IMR-90 (cell line): ENCODE results near the gene TMEM127. TPM values are rescaled to one million over a fixed set of nuclear protein-coding genes. Genes with fewer than 3 reads are reported as not detected.

Experiments
- ATAC-seq: fragments of 200-7000 bp; cut with Tn5 transposase; 2 replicates; pipeline ENCODE4 v1.9.1; 2020; ENCODE audit warnings: low read depth, mild to moderate bottlenecking, moderate library complexity
- BruUV-seq: library from RNA; stranded (reverse); fragments of 400-500 nt; replicated peaks from 2 replicates; lab custom pipeline; 2021; lab: Mats Ljungman, UMichigan
- CTCF ChIA-PET: fragments of 300-600 bp; formaldehyde crosslinking; extraction: SDS; loops from one replicate; lab custom pipeline; 2021; ENCODE audit warnings: antibody characterized with exemption; lab: Yijun Ruan, JAX
- POLR2A ChIA-PET: fragments of 300-600 bp; sonication (Branson Sonifier 250); formaldehyde crosslinking; loops from one replicate; lab custom pipeline; 2022; ENCODE audit warnings: antibody characterized with exemption; ENCODE audit not compliant: unreplicated experiment; lab: Charles Lee
- DNase-seq: peaks from one replicate; pipeline ENCODE4 v3.0.0; 2013
- H2AFZ ChIP-seq: replicated peaks from 2 replicates; pipeline ENCODE3; 2013; ENCODE audit warnings: low read length, mild to moderate bottlenecking; ENCODE audit not compliant: poor library complexity
- H2AK5ac ChIP-seq: 2 replicates; pipeline ENCODE4 v1.6.1; 2013; ENCODE audit warnings: low read depth, low read length, inconsistent platforms
- H2AK9ac ChIP-seq: replicated peaks from 2 replicates; pipeline ENCODE3; 2013; ENCODE audit warnings: mild to moderate bottlenecking, low read depth, low read length, moderate library complexity; ENCODE audit not compliant: poor library complexity
- H2BK120ac ChIP-seq: 2 replicates; pipeline ENCODE4 v1.6.1; 2013; ENCODE audit warnings: low read depth, low read length, inconsistent platforms
- H2BK15ac ChIP-seq: 3 replicates; pipeline ENCODE4 v1.6.1; 2013; ENCODE audit warnings: low read depth, low read length, inconsistent platforms
- H2BK20ac ChIP-seq: 2 replicates; pipeline ENCODE4 v1.6.1; 2013; ENCODE audit warnings: low read depth, mild to moderate bottlenecking, inconsistent platforms, low read length, moderate library complexity
- H2BK5ac ChIP-seq: 2 replicates; pipeline ENCODE4 v1.6.1; 2013; ENCODE audit warnings: mild to moderate bottlenecking, low read depth, low read length, inconsistent platforms; ENCODE audit not compliant: poor library complexity, severe bottlenecking
- H3K14ac ChIP-seq: replicated peaks from 2 replicates; pipeline ENCODE4 v1.6.1; 2013; ENCODE audit warnings: low read depth, low read length, inconsistent platforms
- H3K18ac ChIP-seq: 2 replicates; pipeline ENCODE4 v1.6.1; 2013; ENCODE audit warnings: low read depth, low read length, control low read depth
- H3K23ac ChIP-seq: 2 replicates; pipeline ENCODE4 v1.6.1; 2013; ENCODE audit warnings: low read depth, low read length, inconsistent platforms
- H3K27ac ChIP-seq: 2 replicates; pipeline ENCODE4 v1.5.1; 2013; ENCODE audit warnings: mild to moderate bottlenecking, control low read depth, low read length; ENCODE audit not compliant: insufficient read depth
- H3K27me3 ChIP-seq: 2 replicates; pipeline ENCODE4 v1.6.1; 2013; ENCODE audit warnings: low read length; ENCODE audit not compliant: control insufficient read depth, insufficient read depth
- H3K36me3 ChIP-seq: 2 replicates; pipeline ENCODE4 v1.6.1; 2013; ENCODE audit warnings: low read length, mixed read lengths; ENCODE audit not compliant: control insufficient read depth, insufficient read depth
- H3K4ac ChIP-seq: 2 replicates; pipeline ENCODE4 v1.6.1; 2013; ENCODE audit warnings: low read depth, low read length, inconsistent platforms
- H3K4me1 ChIP-seq: 2 replicates; pipeline ENCODE4 v1.6.1; 2013; ENCODE audit warnings: low read length, mixed read lengths; ENCODE audit not compliant: control insufficient read depth, insufficient read depth
- H3K4me2 ChIP-seq: 2 replicates; pipeline ENCODE4 v1.6.1; 2013; ENCODE audit warnings: low read depth, mild to moderate bottlenecking, control low read depth, low read length, moderate library complexity
- H3K4me3 ChIP-seq: 2 replicates; pipeline ENCODE4 v1.5.1; 2013; ENCODE audit warnings: low read depth, mild to moderate bottlenecking, control low read depth, low read length, moderate library complexity; ENCODE audit not compliant: insufficient read depth
- H3K56ac ChIP-seq: 2 replicates; pipeline ENCODE4 v1.6.1; 2013; ENCODE audit warnings: low read length, inconsistent platforms; ENCODE audit not compliant: insufficient read depth; ENCODE audit errors: extremely low read depth
- H3K79me1 ChIP-seq, 2 experiments: 2 replicates each; pipeline ENCODE4 v1.6.1; 2013; ENCODE audit warnings: low read length in 2 of 2, inconsistent platforms in 1 of 2, low read depth in 1 of 2
- H3K9ac ChIP-seq: 2 replicates; pipeline ENCODE4 v1.6.1; 2013; ENCODE audit warnings: low read depth, low read length, control low read depth
- H3K9me1 ChIP-seq: 2 replicates; pipeline ENCODE4 v1.6.1; 2013; ENCODE audit warnings: low read length, inconsistent platforms; ENCODE audit not compliant: insufficient read depth
- H3K9me3 ChIP-seq: 2 replicates; pipeline ENCODE4 v1.6.1; 2013; ENCODE audit warnings: low read length; ENCODE audit not compliant: control insufficient read depth, insufficient read depth
- H4K20me1 ChIP-seq: 2 replicates; pipeline ENCODE4 v1.6.1; 2013; ENCODE audit warnings: low read length, inconsistent platforms; ENCODE audit not compliant: insufficient read depth
- H4K5ac ChIP-seq: 2 replicates; pipeline ENCODE4 v1.6.1; 2013; ENCODE audit warnings: mild to moderate bottlenecking, low read depth, low read length, control low read depth
- H4K8ac ChIP-seq, 2 experiments: 2 replicates each; pipeline ENCODE4 v1.6.1; 2013; ENCODE audit warnings: low read depth in 2 of 2, low read length in 2 of 2, control low read depth in 1 of 2, inconsistent platforms in 1 of 2
- H4K91ac ChIP-seq: 2 replicates; pipeline ENCODE4 v1.6.1; 2013; ENCODE audit warnings: low read depth, low read length, inconsistent platforms; ENCODE audit not compliant: insufficient read depth
- BHLHE40 ChIP-seq: fragments of 150-350 bp; IDR thresholded peaks from 2 replicates; pipeline ENCODE4 v1.6.1; 2016; ENCODE audit warnings: mild to moderate bottlenecking, low read depth, low read length
- CEBPB ChIP-seq: IDR thresholded peaks from 2 replicates; pipeline ENCODE4 v1.6.1; 2012; ENCODE audit warnings: low read depth, low read length, improper control_type of control experiment
- CHD1 ChIP-seq: IDR thresholded peaks from 2 replicates; pipeline ENCODE4 v1.6.1; 2012; ENCODE audit warnings: low read depth, low read length, improper control_type of control experiment
- CTCF ChIP-seq: conservative IDR thresholded peaks from 2 replicates; pipeline ENCODE4 v1.5.1; 2012; ENCODE audit warnings: mild to moderate bottlenecking, low read depth, low read length, improper control_type of control experiment
- FOS ChIP-seq: fragments of 150-350 bp; IDR thresholded peaks from 2 replicates; pipeline ENCODE4 v1.6.1; 2016; ENCODE audit warnings: low read depth, low read length
- MAFK ChIP-seq: IDR thresholded peaks from 2 replicates; pipeline ENCODE4 v1.6.1; 2012; ENCODE audit warnings: low read depth, low read length, improper control_type of control experiment
- MAZ ChIP-seq: IDR thresholded peaks from 2 replicates; pipeline ENCODE4 v1.6.1; 2012; ENCODE audit warnings: low read depth, mild to moderate bottlenecking, low read length, improper control_type of control experiment, moderate library complexity, borderline replicate concordance
- MXI1 ChIP-seq: IDR thresholded peaks from 2 replicates; pipeline ENCODE4 v1.6.1; 2012; ENCODE audit warnings: low read depth, mild to moderate bottlenecking, low read length, moderate library complexity, borderline replicate concordance
- NFE2L2 ChIP-seq: fragments of 150-350 bp; IDR thresholded peaks from 2 replicates; pipeline ENCODE4 v1.6.1; 2016; ENCODE audit warnings: low read depth, mild to moderate bottlenecking, low read length
- POLR2A ChIP-seq: IDR thresholded peaks from 2 replicates; pipeline ENCODE4 v1.6.1; 2012; ENCODE audit warnings: mild to moderate bottlenecking, low read depth, low read length
- RAD21 ChIP-seq: IDR thresholded peaks from 2 replicates; pipeline ENCODE4 v1.6.1; 2012; ENCODE audit warnings: low read length, improper control_type of control experiment
- RFX5 ChIP-seq: IDR thresholded peaks from 2 replicates; pipeline ENCODE4 v1.8.0; 2012; ENCODE audit warnings: low read depth, mild to moderate bottlenecking, low read length, moderate library complexity
- SMC3 ChIP-seq: fragments of 150-350 bp; IDR thresholded peaks from 2 replicates; pipeline ENCODE4 v1.6.1; 2016; ENCODE audit warnings: low read depth, mild to moderate bottlenecking, antibody characterized with exemption, low read length, moderate library complexity
- WGBS, 2 experiments: methylation state at CpG; one replicate each; pipeline versions ENCODE4 v1.1.5 to v1.1.7; 2013; ENCODE audit warnings: missing lambda C conversion rate in 2 of 2; ENCODE audit not compliant: insufficient read length in 1 of 2; ENCODE audit errors: extremely low coverage in 2 of 2; 5-methylcytosine and 5-hydroxymethylcytosine counted together
- dilution Hi-C: fragments of 300-500 bp; cut with HindIII; formaldehyde crosslinking; loops from one replicate; pipeline ENCODE4 v1.14.3; 2018; ENCODE audit warnings: low sequenced_read_pairs; ENCODE audit not compliant: unreplicated experiment
- in situ Hi-C: fragments of 300-500 bp; cut with MboI; formaldehyde crosslinking; loops from 3 replicates; pipeline ENCODE4 v1.14.3; 2019; ENCODE audit warnings: low sequenced_read_pairs, inconsistent platforms, mixed read lengths
- intact Hi-C: fragments of 100-400 bp; cut with micrococcal nuclease; formaldehyde crosslinking; loops from 2 replicates; pipeline ENCODE4 v1.10.0; 2022
- polyA plus RNA-seq, 3 experiments: library from polyadenylated mRNA; depleted of rRNA; stranded (reverse); fragments of >200 nt; gene quantifications; 2 replicates each; pipeline ENCODE4 v1.2.3, GENCODE V29; 2012; ENCODE audit warnings: low replicate concordance in 1 of 3
- total RNA-seq: library from RNA; depleted of rRNA; stranded (reverse); fragments of >200 nt; gene quantifications from 2 replicates; pipeline ENCODE4 v1.2.3, GENCODE V29; 2012

The TMEM127 gene
- total and polyA plus RNA-seq, 2 of the 4 experiments (the other 2 are of a cell fraction) = 35.7 to 47.6 TPM

GRCh38 chr2:96287273-96287856 is 21.6 kb upstream of the TMEM127 start:
- Histone ChIP-seq H3K23ac (no peak overlapping the region), H2BK20ac (no peak overlapping the region), H3K9me1 (no peaks in the 10 kb centered on the region), H3K27me3 (no peaks in the 10 kb centered on the region), H3K14ac (no peak overlapping the region), H3K9me3 (no peaks in the 10 kb centered on the region), H3K4ac (no peak overlapping the region), H3K9ac (no peak overlapping the region), H4K8ac (no peak overlapping the region), H2AK5ac (no peak overlapping the region), H3K56ac (no peak overlapping the region), H2AFZ (no peak overlapping the region), H2BK120ac (no peak overlapping the region), H3K18ac (no peak overlapping the region), H4K20me1 (no peaks in the 10 kb centered on the region), H4K91ac (no peak overlapping the region), H3K4me1 (no peaks in the 10 kb centered on the region), H4K5ac (no peak overlapping the region), H3K4me3 (no peak overlapping the region), H2BK5ac (no peak overlapping the region), H2AK9ac (no peak overlapping the region), H3K27ac (no peak overlapping the region), H2BK15ac (no peak overlapping the region), H3K4me2 (no peak overlapping the region), H3K36me3 (peaks cover 92% of the 10 kb centered on the region), H3K79me1 (no peaks in the 10 kb centered on the region; a peak in 1 of 4 replicates)
- WGBS, 2 experiments = 89% methylated on average over 5 of the region's 6 CpGs; no CpG with 5 or more reads in 1 of the 2 experiments
- dilution Hi-C loops (no loop called here), intact Hi-C loops (no loop called here), in situ Hi-C loops (no loop called here)
- TF ChIP-seq SMC3 = no peak
- no peak for TF ChIP-seq MAFK
- TF ChIP-seq MAZ = no peak
- no peak for TF ChIP-seq MXI1
- TF ChIP-seq NFE2L2 = no peak
- TF ChIP-seq FOS = no peak
- no peak for TF ChIP-seq CEBPB
- TF ChIP-seq CTCF = no peak
- no peak for TF ChIP-seq RFX5
- no peak for TF ChIP-seq POLR2A
- TF ChIP-seq CHD1 = no peak
- TF ChIP-seq BHLHE40 = no peak
- TF ChIP-seq RAD21 = no peak
- ChIA-PET CTCF (no interaction called here), POLR2A (no interaction called here)
- ATAC-seq = no peak
- no TSS peak for BruUV-seq
- DNase-seq = no peak
